Activated CD8-positive, alpha-beta memory T cell treated with anti-CD3 and anti-CD28 coated beads for 1 hour (primary cell): ENCODE measurements around the gene GPAT2.
"Not testable (repeated sequence)": the region's sequence is repeated elsewhere in the genome, so short reads cannot be mapped to it uniquely, and the experiment has no call there.

ENCODE experiments used
- DNase-seq, 2 donors: peaks; one replicate each; pipeline ENCODE4 v3.0.0-alpha.2; 2020; ENCODE audit warnings: low read depth in 1 of 2; ENCODE audit errors: extremely low read depth in 1 of 2

Gene GPAT2

GRCh38 chr2:96024336-96025193, 10.2 kb downstream of the GPAT2 start:
- DNase-seq: no peak

GRCh38 chr2:96023701-96024100, 11.0 kb downstream of the GPAT2 start:
- not testable (repeated sequence) for DNase-seq

GRCh38 chr2:96022701-96023447, 11.8 kb downstream of the GPAT2 start:
- peak; percentile 30 to 32 for DNase-seq

- not testable (repeated sequence) for DNase-seq
Measured at GRCh38 chr2:96022126-96022525, 12.6 kb downstream of the GPAT2 start.

GRCh38 chr2:96021142-96021541, 13.6 kb downstream of the GPAT2 start:
- DNase-seq: not testable (repeated sequence)

- not testable (repeated sequence) for DNase-seq
Measured at GRCh38 chr2:96019909-96020590, 14.7 kb downstream of the GPAT2 start.

GRCh38 chr2:96016321-96016720, 18.4 kb downstream of the GPAT2 start:
- not testable (repeated sequence) for DNase-seq

GRCh38 chr2:96012792-96013264, 21.9 kb downstream of the GPAT2 start:
- DNase-seq: not testable (repeated sequence)

GRCh38 chr2:96012086-96012791, 22.5 kb downstream of the GPAT2 start:
- not testable (repeated sequence) for DNase-seq

- not testable (repeated sequence) for DNase-seq
Measured at GRCh38 chr2:96011129-96011455, 23.6 kb downstream of the GPAT2 start.

- DNase-seq: peak; percentile 94 to 98
Measured at GRCh38 chr2:96010320-96011128, 24.2 kb downstream of the GPAT2 start.

- not testable (repeated sequence) for DNase-seq
Measured at GRCh38 chr2:96009833-96010232, 24.9 kb downstream of the GPAT2 start.

- not testable (repeated sequence) for DNase-seq
Measured at GRCh38 chr2:96008051-96008450, 26.7 kb downstream of the GPAT2 start.

- DNase-seq: not testable (repeated sequence)
Measured at GRCh38 chr2:96006248-96006647, 28.5 kb downstream of the GPAT2 start.

- not testable (repeated sequence) for DNase-seq
Measured at GRCh38 chr2:95992520-95993272, 42.0 kb downstream of the GPAT2 start.

- DNase-seq: not testable (repeated sequence)
Measured at GRCh38 chr2:95992102-95992501, 42.6 kb downstream of the GPAT2 start.

GRCh38 chr2:95991351-95992094, 43.2 kb downstream of the GPAT2 start, which contains the start of gene ANKRD36C:
TSS of gene ANKRD36C (minus strand) at chr2:95991824. CDS start at chr2:95991708, 116 bp downstream.
- DNase-seq: not testable (repeated sequence)

- not testable (repeated sequence) for DNase-seq
Measured at GRCh38 chr2:95990884-95991283, 43.8 kb downstream of the GPAT2 start.
